Type B pancreatic cell (in vitro differentiated cells): ENCODE data around the gene BTBD8. TPM values are rescaled to one million over a fixed set of nuclear protein-coding genes. Genes with fewer than 3 reads are reported as not detected.

Experiments used
- DNase-seq: peaks from one replicate; pipeline ENCODE4 v3.0.0; 2021; ENCODE audit warnings: mixed read lengths; ENCODE audit not compliant: unreplicated experiment; ENCODE audit errors: extremely low spot score
- H3K27ac Mint-ChIP-seq: 2 replicates; pipeline ENCODE4 v1.8.0; 2021; ENCODE audit warnings: mild to moderate bottlenecking, mixed read lengths
- H3K27me3 Mint-ChIP-seq: 2 replicates; pipeline ENCODE4 v1.8.0; 2021; ENCODE audit warnings: mixed read lengths
- H3K36me3 Mint-ChIP-seq: 2 replicates; pipeline ENCODE4 v1.8.0; 2021; ENCODE audit warnings: mixed read lengths
- H3K4me1 Mint-ChIP-seq: one replicate; pipeline ENCODE4 v1.8.0; 2021; ENCODE audit warnings: mixed read lengths; ENCODE audit not compliant: unreplicated experiment
- H3K4me3 Mint-ChIP-seq: 2 replicates; pipeline ENCODE4 v1.8.0; 2021; ENCODE audit warnings: mild to moderate bottlenecking, mixed read lengths
- H3K9me3 Mint-ChIP-seq: 2 replicates; pipeline ENCODE4 v1.8.0; 2021; ENCODE audit warnings: mixed read lengths
- CTCF ChIP-seq: fragments of 200-600 bp; sonication (generic); conservative IDR thresholded peaks from 2 replicates; pipeline ENCODE4 v1.5.0; 2021; ENCODE audit warnings: antibody characterized with exemption, mild to moderate bottlenecking
- total RNA-seq: library from RNA; stranded (reverse); gene quantifications from 2 replicates; pipeline ENCODE4 v1.2.1, GENCODE V29; 2021; ENCODE audit warnings: low replicate concordance

The BTBD8 gene
- total RNA-seq, 1 donor from 2014 or later, result 4.8 TPM

GRCh38 chr1:92192246-92192645 is 112.1 kb downstream of the BTBD8 start:
- Mint-ChIP-seq H3K27me3 (no peaks in the 10 kb centered on the region), H3K27ac (no peak overlapping the region), H3K4me3 (no peak overlapping the region), H3K9me3 (no peaks in the 10 kb centered on the region), H3K36me3 (no peaks in the 10 kb centered on the region), H3K4me1 (no peaks in the 10 kb centered on the region)
- no peak for TF ChIP-seq CTCF
- DNase-seq, result no peak

GRCh38 chr1:92194511-92194910 is 114.4 kb downstream of the BTBD8 start:
- no peak for DNase-seq
- H3K4me1 Mint-ChIP-seq, result no peaks in the 10 kb centered on the region
- H3K4me3 Mint-ChIP-seq, result no peak overlapping the region
- no peaks in the 10 kb centered on the region for H3K9me3 Mint-ChIP-seq
- H3K27ac Mint-ChIP-seq, result no peak overlapping the region
- no peaks in the 10 kb centered on the region for H3K27me3 Mint-ChIP-seq
- no peaks in the 10 kb centered on the region for H3K36me3 Mint-ChIP-seq
- TF ChIP-seq CTCF, result no peak

DNA sequence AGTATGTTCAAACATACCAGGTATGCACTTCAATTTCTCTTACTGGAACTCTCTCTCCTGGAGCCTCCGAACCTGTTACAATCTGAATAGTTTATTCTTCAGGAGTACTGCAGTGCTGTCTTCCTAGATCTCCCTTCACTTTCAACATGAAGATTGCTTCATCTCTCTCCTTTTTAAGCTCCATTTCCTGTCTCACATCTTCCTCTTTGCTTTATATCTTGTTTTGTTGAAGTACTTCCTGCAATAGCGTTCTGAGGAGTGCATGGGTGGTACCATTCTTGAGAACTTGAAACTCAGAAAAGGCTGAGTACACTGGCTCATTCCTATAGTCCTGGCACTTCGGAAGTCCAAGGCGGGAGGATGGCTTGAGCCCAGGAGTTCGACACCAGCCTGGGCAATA is 121.8 kb downstream of the BTBD8 start:
- no peaks in the 10 kb centered on the region for H3K4me1 Mint-ChIP-seq
- DNase-seq, result no peak
- no peaks in the 10 kb centered on the region for H3K27me3 Mint-ChIP-seq
- TF ChIP-seq CTCF, result no peak
- no peaks in the 10 kb centered on the region for H3K9me3 Mint-ChIP-seq
- no peak overlapping the region for H3K27ac Mint-ChIP-seq
- H3K4me3 Mint-ChIP-seq, result no peak overlapping the region
- no peaks in the 10 kb centered on the region for H3K36me3 Mint-ChIP-seq

GRCh38 chr1:92203105-92203504 is 123.0 kb downstream of the BTBD8 start:
- H3K36me3 Mint-ChIP-seq, result no peaks in the 10 kb centered on the region

GRCh38 chr1:92210701-92211100 is 130.6 kb downstream of the BTBD8 start:
- Mint-ChIP-seq H3K36me3 (no peaks in the 10 kb centered on the region), H3K27ac (no peak overlapping the region), H3K9me3 (no peaks in the 10 kb centered on the region), H3K27me3 (no peaks in the 10 kb centered on the region), H3K4me1 (no peaks in the 10 kb centered on the region), H3K4me3 (no peak overlapping the region)
- DNase-seq, result no peak
- no peak for TF ChIP-seq CTCF

More at GRCh38 chr1:92203105-92203504, 123.0 kb downstream of the BTBD8 start:
- no peak for DNase-seq
- no peak for TF ChIP-seq CTCF
- Mint-ChIP-seq H3K27me3 (no peaks in the 10 kb centered on the region), H3K4me1 (no peaks in the 10 kb centered on the region), H3K27ac (no peak overlapping the region), H3K9me3 (no peaks in the 10 kb centered on the region), H3K4me3 (no peak overlapping the region)

GRCh38 chr1:92211166-92211565 is 131.0 kb downstream of the BTBD8 start:
- no peak for DNase-seq
- no peaks in the 10 kb centered on the region for H3K36me3 Mint-ChIP-seq
- no peak overlapping the region for H3K27ac Mint-ChIP-seq
- no peak overlapping the region for H3K4me3 Mint-ChIP-seq
- no peaks in the 10 kb centered on the region for H3K4me1 Mint-ChIP-seq
- no peaks in the 10 kb centered on the region for H3K27me3 Mint-ChIP-seq
- TF ChIP-seq CTCF, result no peak
- H3K9me3 Mint-ChIP-seq, result no peaks in the 10 kb centered on the region
